ENCODE results near the gene XXYLT1. TPM values are rescaled to one million over a fixed set of nuclear protein-coding genes. Genes with fewer than 3 reads are reported as not detected.

The XXYLT1 gene
- total RNA-seq, 1 experiment from 2014 or later = 7.3 TPM

DNA sequence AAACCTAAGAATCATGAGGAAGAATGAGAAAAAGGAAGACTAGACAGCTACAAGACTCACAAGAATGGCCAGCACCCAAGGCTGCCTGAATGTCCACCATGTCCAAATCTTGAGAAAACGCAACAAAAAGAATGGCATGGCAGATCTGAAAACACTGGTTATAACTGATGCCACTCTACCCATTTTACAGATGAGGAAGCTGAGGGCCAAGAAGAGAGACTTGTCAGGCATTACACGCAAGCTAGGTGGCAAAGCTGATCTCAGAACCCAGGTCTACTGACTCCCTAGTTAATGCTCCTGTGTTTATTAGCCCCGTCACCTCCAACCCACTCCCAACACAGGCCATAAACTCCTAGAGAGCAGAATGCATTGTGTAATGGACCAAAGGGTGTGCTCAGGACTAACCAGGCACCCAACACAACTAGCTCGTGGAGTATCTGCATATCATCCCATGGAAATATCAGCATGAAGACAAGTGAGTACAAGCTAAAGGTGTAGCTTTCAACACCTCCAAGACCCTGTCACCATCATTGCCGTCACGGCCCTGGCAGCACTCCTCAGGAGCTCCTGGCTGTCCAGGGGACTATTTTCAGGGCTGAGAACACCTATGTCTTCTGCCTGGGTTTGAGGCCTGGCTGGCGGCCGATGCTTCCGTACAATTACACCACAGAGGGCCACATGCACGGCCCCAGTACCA is 111.7 kb downstream of the XXYLT1 start:
- Histone ChIP-seq H2AFZ (ENCODE audit: low read length) (no peak overlapping the region), H3K27ac (ENCODE audit: low read length) (no peak overlapping the region), H3K9me2 (replicated peaks; ENCODE audit: insufficient read depth, low read length) (no peaks in the 10 kb centered on the region), H3K4me2 (ENCODE audit: low read depth, low read length, poor library complexity, severe bottlenecking) (no peak overlapping the region), H3K9me3 (ENCODE audit: low read length) (no peaks in the 10 kb centered on the region), H3K4me1 (ENCODE audit: low read length) (peaks cover 6% of the 10 kb centered on the region; the same call in 1 of the 2 replicates), H3K36me3 (ENCODE audit: insufficient read depth, low read length) (no peaks in the 10 kb centered on the region), H4K20me1 (ENCODE audit: insufficient read depth, low read depth, low read length) (peaks cover 29% of the 10 kb centered on the region), H3K9ac (ENCODE audit: low read length) (no peak overlapping the region), H3K27me3 (ENCODE audit: low read length) (no peaks in the 10 kb centered on the region), H3K79me2 (ENCODE audit: low read length) (no peaks in the 10 kb centered on the region), H3K4me3 (ENCODE audit: low read length) (no peak overlapping the region)
- no peak for DNase-seq

DNA sequence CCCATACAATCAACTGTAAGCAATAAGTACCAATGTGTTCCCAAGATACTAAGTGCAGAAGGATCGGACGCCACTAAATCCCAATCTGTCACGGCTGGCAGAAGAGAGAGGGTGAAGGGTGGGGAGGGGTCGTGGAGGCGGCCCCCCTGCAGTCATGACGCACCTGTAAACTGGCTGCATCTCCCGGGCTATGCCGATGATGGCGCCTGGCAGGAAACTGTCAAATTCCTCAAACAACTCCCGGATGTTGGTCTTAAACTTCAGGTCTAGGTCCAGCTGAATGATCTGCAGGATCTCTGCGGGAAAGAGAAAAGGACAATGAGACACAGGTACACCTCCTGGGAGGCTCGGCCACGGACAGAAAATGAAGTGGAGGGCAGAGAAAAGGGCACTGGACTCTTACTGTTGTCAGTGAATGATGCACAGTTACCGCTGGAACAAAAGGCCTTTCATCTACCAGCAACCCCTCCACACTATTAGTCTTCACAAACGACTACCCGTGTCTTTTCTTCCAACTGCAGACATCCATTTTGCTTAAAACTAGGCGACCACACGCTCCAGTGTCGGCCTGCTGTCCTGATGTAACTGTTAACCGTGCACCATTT is 114.6 kb downstream of the XXYLT1 start:
- H3K27me3 ChIP-seq (ENCODE audit: low read length) = no peaks in the 10 kb centered on the region
- H3K9me3 ChIP-seq (ENCODE audit: low read length) = no peaks in the 10 kb centered on the region
- peaks cover 6% of the 10 kb centered on the region; the same call in 1 of the 2 replicates for H3K4me1 ChIP-seq (ENCODE audit: low read length)
- no peak overlapping the region for H3K4me2 ChIP-seq (ENCODE audit: low read depth, low read length, poor library complexity, severe bottlenecking)
- DNase-seq = no peak
- H2AFZ ChIP-seq (ENCODE audit: low read length) = no peak overlapping the region
- H4K20me1 ChIP-seq (ENCODE audit: insufficient read depth, low read depth, low read length) = peaks cover 15% of the 10 kb centered on the region; the same call in 1 of the 2 replicates
- H3K79me2 ChIP-seq (ENCODE audit: low read length) = no peaks in the 10 kb centered on the region
- no peaks in the 10 kb centered on the region for H3K9me2 ChIP-seq (replicated peaks; ENCODE audit: insufficient read depth, low read length)
- H3K9ac ChIP-seq (ENCODE audit: low read length) = no peak overlapping the region
- no peak overlapping the region for H3K4me3 ChIP-seq (ENCODE audit: low read length)
- H3K27ac ChIP-seq (ENCODE audit: low read length) = no peak overlapping the region
- H3K36me3 ChIP-seq (ENCODE audit: insufficient read depth, low read length) = no peaks in the 10 kb centered on the region

DNA sequence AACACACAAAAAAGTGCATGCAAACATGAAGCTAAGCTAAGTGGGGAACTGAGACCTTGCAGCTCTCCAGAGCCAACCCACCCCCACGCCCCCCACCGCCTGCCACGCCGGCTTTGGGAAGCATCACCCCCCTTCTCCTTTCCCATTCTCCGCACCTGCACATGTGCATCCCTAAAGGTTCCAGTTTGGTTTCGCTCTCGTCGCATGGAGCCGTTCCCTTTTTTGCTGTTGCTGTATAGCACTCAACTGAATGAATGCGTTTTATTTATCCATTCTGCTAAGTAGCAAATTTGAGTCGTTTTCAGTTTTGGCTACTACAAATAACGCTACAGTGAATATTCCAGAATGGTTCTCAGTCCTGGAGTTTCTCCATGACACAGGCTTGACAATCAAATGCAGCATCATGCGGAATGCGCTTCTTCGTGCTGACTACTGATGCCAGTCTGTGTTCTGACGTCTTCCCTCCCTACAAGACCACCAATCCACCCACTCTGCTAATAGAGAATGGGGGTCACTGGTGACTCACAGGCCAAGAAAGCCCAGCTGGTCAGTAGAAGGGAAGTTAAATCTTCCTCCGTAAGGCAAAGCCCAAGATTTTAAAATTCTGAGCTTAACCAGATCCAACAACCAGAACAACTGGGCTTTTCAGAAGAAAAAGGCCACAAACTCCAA is 115.3 kb downstream of the XXYLT1 start:
- Histone ChIP-seq H3K36me3 (ENCODE audit: insufficient read depth, low read length) (no peaks in the 10 kb centered on the region), H3K4me1 (ENCODE audit: low read length) (peaks cover 6% of the 10 kb centered on the region; the same call in 1 of the 2 replicates), H3K79me2 (ENCODE audit: low read length) (no peaks in the 10 kb centered on the region), H3K9me2 (replicated peaks; ENCODE audit: insufficient read depth, low read length) (no peaks in the 10 kb centered on the region), H3K9me3 (ENCODE audit: low read length) (no peaks in the 10 kb centered on the region), H2AFZ (ENCODE audit: low read length) (no peak overlapping the region), H3K27ac (ENCODE audit: low read length) (no peak overlapping the region), H3K9ac (ENCODE audit: low read length) (no peak overlapping the region), H3K4me2 (ENCODE audit: low read depth, low read length, poor library complexity, severe bottlenecking) (no peak overlapping the region), H3K27me3 (ENCODE audit: low read length) (no peaks in the 10 kb centered on the region), H3K4me3 (ENCODE audit: low read length) (no peak overlapping the region), H4K20me1 (ENCODE audit: insufficient read depth, low read depth, low read length) (peaks cover 19% of the 10 kb centered on the region)
- no peak for DNase-seq

DNA sequence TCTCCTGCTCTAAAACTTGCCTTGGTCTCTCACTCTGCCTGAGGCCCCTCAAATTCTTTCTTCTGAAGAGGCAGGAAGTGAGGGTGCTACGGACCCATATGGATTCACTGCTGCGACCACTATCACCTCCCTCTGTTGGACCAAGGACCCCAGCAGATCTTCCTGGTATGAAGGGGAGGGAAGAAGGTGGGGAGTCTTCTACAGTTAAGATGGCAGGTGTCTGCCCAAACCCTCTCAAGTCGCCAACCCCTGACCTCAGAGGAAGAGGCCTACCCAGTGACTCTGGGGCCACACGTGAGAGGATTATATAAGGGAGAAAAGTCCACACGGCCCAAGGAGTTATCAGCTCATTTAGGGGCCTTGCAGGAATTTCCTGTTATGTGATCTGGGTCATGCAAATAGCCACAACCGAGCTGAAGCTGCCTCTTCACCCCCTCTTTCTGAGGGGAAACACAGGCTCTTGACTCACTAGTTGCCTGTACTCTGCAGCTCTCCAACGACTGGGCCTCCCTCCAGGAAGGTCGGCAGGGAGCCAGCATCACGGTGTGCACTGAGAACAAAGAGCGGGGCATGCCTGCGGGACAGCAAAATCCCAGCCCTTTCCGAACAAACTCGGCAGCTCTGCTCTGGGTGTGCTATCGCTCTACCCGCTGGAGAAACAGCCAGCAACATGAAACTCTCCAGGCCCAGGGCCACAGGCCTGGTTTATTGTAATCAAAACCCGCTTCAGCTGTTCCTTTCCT is 116.0 kb downstream of the XXYLT1 start:
- Histone ChIP-seq H2AFZ (ENCODE audit: low read length) (no peak overlapping the region), H3K9me3 (ENCODE audit: low read length) (no peaks in the 10 kb centered on the region), H3K27me3 (ENCODE audit: low read length) (no peaks in the 10 kb centered on the region), H3K4me3 (ENCODE audit: low read length) (no peak overlapping the region), H3K4me2 (ENCODE audit: low read depth, low read length, poor library complexity, severe bottlenecking) (no peak overlapping the region), H3K27ac (ENCODE audit: low read length) (no peak overlapping the region), H3K9me2 (replicated peaks; ENCODE audit: insufficient read depth, low read length) (no peaks in the 10 kb centered on the region), H3K79me2 (ENCODE audit: low read length) (no peaks in the 10 kb centered on the region), H3K36me3 (ENCODE audit: insufficient read depth, low read length) (no peaks in the 10 kb centered on the region), H3K4me1 (ENCODE audit: low read length) (peaks cover 6% of the 10 kb centered on the region; the same call in 1 of the 2 replicates), H3K9ac (ENCODE audit: low read length) (no peak overlapping the region), H4K20me1 (ENCODE audit: insufficient read depth, low read depth, low read length) (peaks cover 17% of the 10 kb centered on the region)
- DNase-seq = no peak

- no peak overlapping the region for H3K27ac ChIP-seq (ENCODE audit: low read length)
- peaks cover 6% of the 10 kb centered on the region; the same call in 1 of the 2 replicates for H3K4me1 ChIP-seq (ENCODE audit: low read length)
- H3K27me3 ChIP-seq (ENCODE audit: low read length) = no peaks in the 10 kb centered on the region
- H3K9ac ChIP-seq (ENCODE audit: low read length) = no peak overlapping the region
- peaks cover 20% of the 10 kb centered on the region for H4K20me1 ChIP-seq (ENCODE audit: insufficient read depth, low read depth, low read length)
- no peaks in the 10 kb centered on the region for H3K9me3 ChIP-seq (ENCODE audit: low read length)
- no peaks in the 10 kb centered on the region for H3K9me2 ChIP-seq (replicated peaks; ENCODE audit: insufficient read depth, low read length)
- H3K36me3 ChIP-seq (ENCODE audit: insufficient read depth, low read length) = no peaks in the 10 kb centered on the region
- no peak for DNase-seq
- no peak overlapping the region for H3K4me2 ChIP-seq (ENCODE audit: low read depth, low read length, poor library complexity, severe bottlenecking)
- no peak overlapping the region for H3K4me3 ChIP-seq (ENCODE audit: low read length)
- H3K79me2 ChIP-seq (ENCODE audit: low read length) = no peaks in the 10 kb centered on the region
- H2AFZ ChIP-seq (ENCODE audit: low read length) = no peak overlapping the region
Observed at GRCh38 chr3:195154111-195154791, 116.7 kb downstream of the XXYLT1 start.

GRCh38 chr3:195153653-195154052 is 117.3 kb downstream of the XXYLT1 start:
- Histone ChIP-seq H4K20me1 (ENCODE audit: insufficient read depth, low read depth, low read length) (peaks cover 20% of the 10 kb centered on the region), H3K4me3 (ENCODE audit: low read length) (no peak overlapping the region), H3K9me2 (replicated peaks; ENCODE audit: insufficient read depth, low read length) (no peaks in the 10 kb centered on the region), H3K9me3 (ENCODE audit: low read length) (no peaks in the 10 kb centered on the region), H3K79me2 (ENCODE audit: low read length) (no peaks in the 10 kb centered on the region), H3K36me3 (ENCODE audit: insufficient read depth, low read length) (no peaks in the 10 kb centered on the region), H3K27ac (ENCODE audit: low read length) (no peak overlapping the region), H3K4me2 (ENCODE audit: low read depth, low read length, poor library complexity, severe bottlenecking) (no peak overlapping the region), H3K27me3 (ENCODE audit: low read length) (no peaks in the 10 kb centered on the region), H2AFZ (ENCODE audit: low read length) (no peak overlapping the region), H3K9ac (ENCODE audit: low read length) (no peak overlapping the region), H3K4me1 (ENCODE audit: low read length) (peaks cover 6% of the 10 kb centered on the region; the same call in 1 of the 2 replicates)
- no peak for DNase-seq

- H3K9ac ChIP-seq (ENCODE audit: low read length) = no peak overlapping the region
- H3K9me3 ChIP-seq (ENCODE audit: low read length) = no peaks in the 10 kb centered on the region
- H3K79me2 ChIP-seq (ENCODE audit: low read length) = no peaks in the 10 kb centered on the region
- H4K20me1 ChIP-seq (ENCODE audit: insufficient read depth, low read depth, low read length) = peaks cover 24% of the 10 kb centered on the region
- H3K36me3 ChIP-seq (ENCODE audit: insufficient read depth, low read length) = no peaks in the 10 kb centered on the region
- H3K27me3 ChIP-seq (ENCODE audit: low read length) = no peaks in the 10 kb centered on the region
- no peak overlapping the region for H3K4me2 ChIP-seq (ENCODE audit: low read depth, low read length, poor library complexity, severe bottlenecking)
- H3K4me1 ChIP-seq (ENCODE audit: low read length) = peaks cover 6% of the 10 kb centered on the region; the same call in 1 of the 2 replicates
- no peaks in the 10 kb centered on the region for H3K9me2 ChIP-seq (replicated peaks; ENCODE audit: insufficient read depth, low read length)
- no peak overlapping the region for H2AFZ ChIP-seq (ENCODE audit: low read length)
- no peak overlapping the region for H3K27ac ChIP-seq (ENCODE audit: low read length)
- DNase-seq = no peak
- H3K4me3 ChIP-seq (ENCODE audit: low read length) = no peak overlapping the region
Observed at GRCh38 chr3:195153130-195153529, 117.8 kb downstream of the XXYLT1 start.
